Keratinocyte (primary cell): Measurements from ENCODE around the gene POGLUT3.

Experiments used
- CTCF ChIP-seq, 3 experiments: IDR thresholded peaks in 1 of 3; conservative IDR thresholded peaks in 1 of 3; optimal IDR thresholded peaks in 1 of 3; 2 replicates in 2 of 3; 3 replicates in 1 of 3; pipeline versions ENCODE3 to v1.5.1; 2011; ENCODE audit warnings: low read length in 3 of 3, mild to moderate bottlenecking in 3 of 3, moderate library complexity in 2 of 3, control low read depth in 1 of 3, inconsistent platforms in 1 of 3; ENCODE audit not compliant: insufficient read depth in 2 of 3; ENCODE audit errors: extremely low read depth in 1 of 3
- EZH2 ChIP-seq: IDR thresholded peaks from one replicate; pipeline ENCODE4 v1.6.1; 2012; ENCODE audit warnings: inconsistent platforms, mild to moderate bottlenecking, low read length, moderate library complexity

GRCh38 chr11:108525161-108525560 lies 27.0 kb upstream of the POGLUT3 start:
- TF ChIP-seq CTCF (optimal IDR thresholded peaks at IDR 0.05 in 1 of 3, IDR thresholded peaks at IDR 0.05 in 1 of 3, conservative IDR thresholded peaks at IDR 0.05 in 1 of 3; ENCODE audit: extremely low read depth in 1 of 3, insufficient read depth in 2 of 3, low read length in 3 of 3) (no peak), EZH2 (no peak)
